NCI-H82 treated with DMSO at 0.1 percent for 48 hours (cell line): ENCODE measurements around the gene SLC9A8.
"Not testable (repeated sequence)": the region's sequence is repeated elsewhere in the genome, so short reads cannot be mapped to it uniquely, and the experiment has no call there.

Source experiments
- DNase-seq: peaks from one replicate; lab custom pipeline; 2025; ENCODE audit not compliant: unreplicated experiment; lab: John Stamatoyannopoulos, UW

Gene SLC9A8

GRCh38 chr20:49891476-49892110 lies 79.0 kb downstream of the SLC9A8 start:
- DNase-seq, result no peak

GRCh38 chr20:49892260-49892659 lies 79.6 kb downstream of the SLC9A8 start:
- no peak for DNase-seq

GRCh38 chr20:49892817-49893216 lies 80.2 kb downstream of the SLC9A8 start:
- no peak for DNase-seq

- no peak for DNase-seq
Measured at GRCh38 chr20:49893242-49894072, 80.8 kb downstream of the SLC9A8 start.

- DNase-seq, result no peak
Measured at GRCh38 chr20:49894073-49894470, 81.4 kb downstream of the SLC9A8 start.

GRCh38 chr20:49895474-49896093 lies 83.0 kb downstream of the SLC9A8 start:
- DNase-seq, result not testable (repeated sequence)

- DNase-seq, result no peak
Measured at GRCh38 chr20:49896204-49896603, 83.6 kb downstream of the SLC9A8 start.

- DNase-seq, result no peak
Measured at GRCh38 chr20:49899541-49900383, 87.1 kb downstream of the SLC9A8 start.

GRCh38 chr20:49901588-49901987 lies 89.0 kb downstream of the SLC9A8 start:
- DNase-seq, result no peak

GRCh38 chr20:49904440-49905214 lies 92.0 kb downstream of the SLC9A8 start:
- no peak for DNase-seq

- DNase-seq, result no peak
Measured at GRCh38 chr20:49905415-49906091, 92.9 kb downstream of the SLC9A8 start.

GRCh38 chr20:49906101-49906604 lies 93.5 kb downstream of the SLC9A8 start:
- no peak for DNase-seq

- no peak for DNase-seq
Measured at GRCh38 chr20:49906615-49907154, 94.1 kb downstream of the SLC9A8 start.

- DNase-seq, result no peak
Measured at GRCh38 chr20:49907405-49908257, 95.0 kb downstream of the SLC9A8 start.

GRCh38 chr20:49908258-49908565 lies 95.6 kb downstream of the SLC9A8 start:
- no peak for DNase-seq

- peak; percentile 23 for DNase-seq
Measured at GRCh38 chr20:49909499-49910339, 97.1 kb downstream of the SLC9A8 start.

GRCh38 chr20:49910340-49910706 lies 97.7 kb downstream of the SLC9A8 start:
- no peak for DNase-seq
